ENCODE measurements around the gene SELE.

Gene SELE, protein sequence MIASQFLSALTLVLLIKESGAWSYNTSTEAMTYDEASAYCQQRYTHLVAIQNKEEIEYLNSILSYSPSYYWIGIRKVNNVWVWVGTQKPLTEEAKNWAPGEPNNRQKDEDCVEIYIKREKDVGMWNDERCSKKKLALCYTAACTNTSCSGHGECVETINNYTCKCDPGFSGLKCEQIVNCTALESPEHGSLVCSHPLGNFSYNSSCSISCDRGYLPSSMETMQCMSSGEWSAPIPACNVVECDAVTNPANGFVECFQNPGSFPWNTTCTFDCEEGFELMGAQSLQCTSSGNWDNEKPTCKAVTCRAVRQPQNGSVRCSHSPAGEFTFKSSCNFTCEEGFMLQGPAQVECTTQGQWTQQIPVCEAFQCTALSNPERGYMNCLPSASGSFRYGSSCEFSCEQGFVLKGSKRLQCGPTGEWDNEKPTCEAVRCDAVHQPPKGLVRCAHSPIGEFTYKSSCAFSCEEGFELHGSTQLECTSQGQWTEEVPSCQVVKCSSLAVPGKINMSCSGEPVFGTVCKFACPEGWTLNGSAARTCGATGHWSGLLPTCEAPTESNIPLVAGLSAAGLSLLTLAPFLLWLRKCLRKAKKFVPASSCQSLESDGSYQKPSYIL

DNA sequence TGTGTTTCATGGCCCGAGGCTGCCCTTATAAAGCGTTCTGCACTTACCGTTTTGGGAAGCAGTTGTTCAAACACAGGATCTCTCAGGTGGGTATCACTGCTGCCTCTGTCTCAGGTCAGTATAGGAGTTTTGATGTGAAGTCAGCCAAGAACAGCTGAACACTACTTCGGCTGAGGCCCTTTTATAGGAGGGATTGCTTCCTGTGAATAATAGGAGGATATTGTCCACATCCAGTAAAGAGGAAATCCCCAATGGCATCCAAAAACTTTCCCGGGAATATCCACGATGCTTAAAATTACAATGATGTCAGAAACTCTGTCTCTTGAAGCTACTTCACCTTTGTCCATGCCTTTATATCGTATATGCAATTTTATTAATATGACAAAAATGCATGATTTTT lies at the start of gene SELE:
Gene SELE, minus strand, starts transcription at position 156 of the 400 bp plus-strand sequence. CDS start 467 bp downstream, outside the sequence.
- DNase-seq (ENCODE audit: low read depth, low spot score), result no peak
- H3K27ac ChIP-seq, result no peak within 1 kb of the TSS

DNA sequence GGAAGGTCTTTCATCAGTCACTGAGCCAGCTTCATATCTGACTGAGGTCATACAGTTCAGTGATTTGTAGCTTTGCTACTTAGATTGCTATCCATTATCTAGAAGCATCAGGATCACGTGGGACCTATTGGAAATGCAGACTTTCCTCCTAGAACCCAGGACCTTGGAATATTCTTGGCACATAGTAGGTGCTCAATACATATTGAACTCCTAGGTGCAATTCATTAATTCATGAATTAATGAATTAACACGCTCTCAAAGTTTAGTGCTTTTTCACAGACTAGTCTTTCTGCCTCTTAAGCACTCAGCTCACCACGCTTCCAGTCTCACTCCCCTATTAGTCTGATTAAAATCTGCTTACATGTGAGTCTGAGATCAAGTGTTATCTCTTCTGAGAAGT lies 48.7 kb upstream of the SELE start:
- DNase-seq (ENCODE audit: low read depth, low spot score), result no peak
- no peak overlapping the region for H3K27ac ChIP-seq

DNA sequence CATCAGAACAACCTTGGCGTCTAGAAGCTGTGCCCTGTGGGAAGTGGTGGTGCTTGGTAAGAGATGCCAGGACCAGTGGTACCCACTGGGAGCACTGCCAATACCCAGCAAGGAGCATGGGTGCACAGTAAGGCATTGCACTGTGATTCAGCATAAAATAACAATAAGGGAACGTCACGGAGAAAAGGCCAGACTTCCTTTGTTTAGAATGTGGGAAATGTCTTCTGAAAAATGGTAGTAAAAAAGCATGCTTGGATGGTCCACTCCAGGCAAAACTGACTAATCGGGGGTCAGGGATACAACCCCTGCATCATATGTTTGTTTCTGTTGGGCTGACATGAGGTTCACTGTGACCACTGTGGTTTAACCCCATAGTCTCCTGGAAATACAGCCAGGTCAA lies 46.1 kb upstream of the SELE start:
- no peak for DNase-seq (ENCODE audit: low read depth, low spot score)
- peak overlapping the region; percentile 75 for H3K27ac ChIP-seq

DNA sequence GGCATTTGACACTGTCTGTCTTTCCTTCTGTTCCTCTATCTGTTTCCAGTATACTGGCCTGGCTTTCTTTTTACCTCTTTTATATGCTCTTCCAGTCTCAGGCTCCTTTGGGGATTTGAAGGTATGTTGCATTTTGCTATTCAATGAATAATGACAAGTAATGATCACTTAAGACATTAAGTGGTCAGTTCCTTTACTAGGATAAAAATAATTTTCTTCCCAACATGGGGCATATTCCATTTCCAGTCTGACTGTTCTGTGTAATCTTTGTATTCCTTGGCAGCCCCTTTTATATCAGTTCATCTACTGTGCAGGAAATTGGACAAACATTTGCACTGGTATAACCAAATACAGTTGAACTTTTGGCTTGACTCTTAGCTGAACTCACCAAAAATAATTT lies 45.3 kb upstream of the SELE start:
- H3K27ac ChIP-seq, result no peak overlapping the region
- no peak for DNase-seq (ENCODE audit: low read depth, low spot score)

DNA sequence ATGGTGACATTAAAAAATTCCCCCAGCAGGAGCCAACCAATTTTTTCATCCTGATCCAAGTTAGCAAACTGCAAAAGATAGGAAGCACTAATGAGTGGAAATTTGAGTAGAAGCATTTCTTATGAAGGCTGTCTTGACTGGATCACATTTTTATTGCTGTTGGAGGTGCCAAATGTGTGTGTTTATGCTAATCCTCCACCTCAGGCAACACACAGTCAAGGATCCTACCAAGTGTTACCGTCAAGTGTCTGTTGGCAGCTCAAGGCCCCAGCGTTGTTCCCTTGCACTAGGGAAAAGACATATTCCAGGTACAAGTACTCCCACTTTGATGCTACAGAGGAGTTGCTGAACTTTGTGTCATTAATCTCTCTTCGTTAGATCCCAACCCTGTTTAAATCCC lies 42.6 kb upstream of the SELE start:
- no peak overlapping the region for H3K27ac ChIP-seq
- no peak for DNase-seq (ENCODE audit: low read depth, low spot score)

DNA sequence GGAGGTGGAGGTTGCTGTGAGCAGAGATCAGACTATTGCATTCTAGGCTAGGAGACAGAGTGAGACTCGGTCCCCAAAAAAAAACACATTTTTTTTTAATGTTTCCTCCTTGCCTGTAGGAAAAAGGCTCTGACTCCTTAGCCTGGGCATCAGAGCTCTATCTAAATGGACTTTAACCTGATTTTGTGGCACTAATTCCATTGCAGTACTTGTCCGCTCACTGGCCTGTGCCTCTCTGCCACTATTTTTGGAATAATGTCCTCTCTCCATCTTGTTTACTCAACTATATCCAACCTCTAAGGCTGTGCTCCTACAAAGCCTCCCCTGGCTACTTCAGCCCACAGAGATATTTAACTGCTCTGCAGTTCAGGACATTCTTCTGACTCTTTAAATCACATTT lies 34.3 kb upstream of the SELE start:
- no peak for DNase-seq (ENCODE audit: low read depth, low spot score)
- no peak overlapping the region for H3K27ac ChIP-seq

DNA sequence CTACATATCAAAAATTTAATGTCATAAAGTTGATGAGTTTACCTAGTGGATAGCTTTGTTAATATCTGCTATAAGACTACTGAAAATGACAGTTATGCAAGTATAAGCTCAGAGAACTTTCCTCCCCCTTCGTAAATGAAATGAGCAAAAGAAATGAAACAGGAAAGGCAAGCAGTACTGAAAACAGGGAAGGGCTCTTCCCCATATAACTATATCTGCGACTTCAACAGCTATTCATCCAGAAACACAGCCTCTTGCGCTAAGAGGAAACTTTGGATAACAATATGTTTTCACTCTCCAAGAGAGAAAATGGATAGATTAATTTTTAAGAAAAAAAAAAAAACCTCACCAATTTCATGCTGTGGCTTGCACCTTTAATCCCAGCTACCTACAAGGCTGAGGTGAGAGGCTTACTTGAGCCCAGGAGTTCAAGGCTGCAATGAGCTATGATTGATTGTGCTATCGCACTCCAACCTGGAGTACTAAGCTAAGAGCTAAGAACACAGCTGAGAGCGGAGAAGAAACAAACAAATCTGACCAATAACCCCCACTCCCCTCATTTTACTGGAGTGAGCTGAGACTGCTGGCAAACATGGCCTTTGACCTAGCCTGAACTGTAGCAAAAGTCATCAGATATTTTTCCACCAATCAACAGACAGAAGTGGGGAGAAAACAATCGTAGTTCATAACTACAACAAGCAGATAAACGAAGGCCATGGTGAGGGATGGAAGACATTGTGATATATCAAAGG lies 31.9 kb upstream of the SELE start:
- DNase-seq (ENCODE audit: low read depth, low spot score), result no peak
- no peak overlapping the region for H3K27ac ChIP-seq

DNA sequence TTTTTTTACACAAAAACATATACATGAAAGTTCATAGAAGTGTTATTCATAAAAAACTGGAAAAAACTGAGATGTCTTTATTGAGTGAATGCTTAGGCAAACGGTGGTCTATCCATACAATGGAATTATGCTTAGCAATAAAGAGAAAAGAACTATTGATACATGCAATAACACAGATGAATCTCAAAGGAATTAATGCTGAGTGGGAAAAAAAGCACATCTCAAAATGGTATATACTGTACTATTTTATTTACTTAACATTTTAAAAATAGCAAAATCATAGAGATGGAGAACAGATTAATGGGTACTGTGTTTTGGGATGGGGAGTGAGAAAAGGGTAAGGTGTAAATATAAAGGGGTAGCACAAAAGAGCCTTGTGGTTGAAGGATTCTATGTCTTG lies 31.0 kb upstream of the SELE start:
- no peak overlapping the region for H3K27ac ChIP-seq
- DNase-seq (ENCODE audit: low read depth, low spot score), result no peak

DNA sequence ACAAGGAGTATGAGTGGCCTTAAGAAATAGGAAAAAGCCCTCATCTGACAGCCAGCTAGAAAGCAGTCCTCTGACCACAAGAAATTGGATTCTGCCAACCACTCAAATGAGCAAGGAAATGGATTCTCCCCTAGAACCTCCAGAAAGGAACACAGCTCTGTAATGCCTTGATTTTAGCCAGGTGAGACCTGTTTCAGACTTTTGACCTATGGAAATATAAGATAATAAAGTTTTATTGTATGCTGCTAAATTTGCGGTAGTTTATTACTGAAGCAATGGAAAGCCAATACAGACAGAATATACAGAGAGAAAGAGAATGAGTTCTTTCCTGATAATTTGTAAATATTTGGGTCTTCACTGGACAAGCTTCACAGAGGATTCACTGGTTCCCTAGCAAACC lies 28.8 kb upstream of the SELE start:
- DNase-seq (ENCODE audit: low read depth, low spot score), result no peak
- no peak overlapping the region for H3K27ac ChIP-seq

DNA sequence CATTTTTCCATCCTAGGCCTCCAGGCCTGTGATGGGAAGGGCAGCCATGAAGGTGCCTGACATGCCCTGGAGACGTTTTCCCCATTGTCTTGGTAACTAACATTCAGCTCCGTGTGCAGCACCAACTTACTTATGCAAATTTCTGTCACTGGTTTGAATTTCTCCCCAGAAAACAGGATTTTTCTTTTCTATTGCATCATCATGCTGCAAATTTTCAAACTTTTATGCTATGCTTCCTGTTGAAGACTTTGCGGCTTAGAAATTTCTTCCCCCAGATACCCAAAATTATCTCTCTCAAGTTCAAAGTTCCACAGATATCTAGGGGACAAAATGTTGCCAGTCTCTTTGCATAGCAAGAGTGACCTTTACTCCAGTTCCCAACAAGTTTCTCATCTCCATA lies 25.2 kb upstream of the SELE start:
- H3K27ac ChIP-seq, result no peak overlapping the region
- DNase-seq (ENCODE audit: low read depth, low spot score), result no peak

DNA sequence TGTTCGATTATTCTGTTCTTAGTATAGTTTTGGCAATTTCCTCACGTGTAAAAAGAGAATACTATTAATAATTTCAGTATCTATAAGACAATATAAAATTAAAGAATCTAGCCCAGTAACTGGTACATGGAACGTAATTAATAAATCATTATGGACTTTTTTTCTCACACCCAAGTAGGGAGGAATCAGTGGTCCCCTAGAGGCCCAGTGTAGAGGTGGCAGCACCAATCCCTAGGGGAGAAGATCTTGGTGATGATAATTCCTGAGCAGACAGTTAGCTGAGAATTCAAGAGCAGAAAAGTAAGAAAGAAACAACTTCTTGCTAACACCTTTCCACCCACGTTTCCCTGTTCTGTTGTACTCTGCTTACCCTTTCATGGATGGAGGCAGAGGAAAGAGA lies 19.7 kb upstream of the SELE start:
- DNase-seq (ENCODE audit: low read depth, low spot score), result no peak
- H3K27ac ChIP-seq, result no peak overlapping the region

DNA sequence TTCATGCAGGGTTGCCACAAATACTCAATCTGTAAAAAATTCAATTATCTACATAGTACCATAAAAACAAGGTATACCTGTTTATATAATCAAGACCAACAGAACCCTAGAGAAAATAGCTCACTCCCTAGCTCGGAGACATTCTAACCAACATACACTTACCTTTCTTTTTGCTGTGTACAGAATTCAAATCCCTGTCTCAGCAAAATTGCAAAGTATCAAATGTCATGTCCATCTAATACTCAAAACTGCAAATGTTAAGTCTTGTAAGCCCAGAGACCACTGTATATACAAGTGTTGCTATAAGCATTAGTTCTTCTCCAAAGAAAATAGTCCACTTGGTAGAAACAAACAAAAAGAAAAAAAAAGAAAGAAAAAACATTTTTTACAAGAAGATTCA lies 16.2 kb upstream of the SELE start:
- H3K27ac ChIP-seq, result no peak overlapping the region
- DNase-seq (ENCODE audit: low read depth, low spot score), result no peak

DNA sequence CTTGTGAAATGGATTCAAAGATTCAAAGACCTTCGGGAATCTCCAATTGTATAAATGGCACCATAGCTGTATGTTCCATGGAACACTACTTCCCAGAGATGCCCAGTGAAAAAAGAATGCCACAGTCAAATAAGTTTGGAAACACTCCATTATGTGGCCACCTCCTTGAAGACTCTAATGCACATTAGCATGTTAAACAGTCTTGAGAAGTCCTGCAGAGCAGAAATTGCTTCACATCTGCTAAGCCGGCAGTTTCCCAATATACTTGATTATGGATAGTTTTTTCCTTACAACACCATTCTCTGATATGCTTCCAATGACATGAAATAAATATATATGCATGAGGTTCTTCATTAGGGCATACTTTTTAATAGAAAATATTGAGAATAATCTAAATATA lies 12.7 kb upstream of the SELE start:
- no peak overlapping the region for H3K27ac ChIP-seq
- no peak for DNase-seq (ENCODE audit: low read depth, low spot score)

DNA sequence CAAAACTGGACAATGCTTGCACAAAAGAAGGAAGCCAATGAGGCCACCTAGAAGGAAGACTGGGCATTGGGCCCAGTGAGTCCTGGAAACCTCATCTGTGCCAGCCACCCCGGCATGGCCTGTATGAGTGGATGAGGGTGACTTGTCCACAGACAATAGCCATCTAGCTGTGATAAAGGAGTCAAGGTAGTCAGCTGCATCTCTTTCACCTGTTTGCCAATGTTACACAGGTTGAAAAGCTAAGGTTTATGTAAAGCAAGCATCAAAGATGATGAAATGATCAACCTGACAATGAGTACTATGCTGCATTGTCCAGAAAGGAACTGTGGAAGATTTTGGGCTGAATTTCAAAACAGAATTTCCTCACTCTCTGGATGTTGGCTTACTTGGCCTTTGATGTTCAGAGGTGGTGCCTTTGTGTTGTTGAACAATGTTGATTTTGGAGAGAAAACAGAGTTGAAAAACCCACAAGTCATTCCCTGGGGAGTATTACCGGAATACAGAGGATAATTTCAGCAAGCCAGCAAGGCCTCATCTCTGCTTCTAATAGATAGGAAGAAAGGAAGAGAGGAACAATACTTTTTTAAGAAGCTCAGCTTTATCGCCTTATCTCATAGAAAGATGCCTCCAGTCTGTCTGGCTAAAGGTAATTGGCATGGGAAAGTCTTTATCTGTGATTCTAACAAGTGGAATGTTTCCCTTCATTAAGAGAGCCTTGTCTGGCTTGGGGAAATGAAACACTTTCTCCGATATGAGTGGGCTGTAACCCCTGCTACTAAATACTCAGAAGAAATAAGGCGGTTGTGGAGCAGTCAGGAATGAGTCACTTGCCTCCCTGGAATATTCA lies 11.4 kb upstream of the SELE start:
- no peak overlapping the region for H3K27ac ChIP-seq
- no peak for DNase-seq (ENCODE audit: low read depth, low spot score)

DNA sequence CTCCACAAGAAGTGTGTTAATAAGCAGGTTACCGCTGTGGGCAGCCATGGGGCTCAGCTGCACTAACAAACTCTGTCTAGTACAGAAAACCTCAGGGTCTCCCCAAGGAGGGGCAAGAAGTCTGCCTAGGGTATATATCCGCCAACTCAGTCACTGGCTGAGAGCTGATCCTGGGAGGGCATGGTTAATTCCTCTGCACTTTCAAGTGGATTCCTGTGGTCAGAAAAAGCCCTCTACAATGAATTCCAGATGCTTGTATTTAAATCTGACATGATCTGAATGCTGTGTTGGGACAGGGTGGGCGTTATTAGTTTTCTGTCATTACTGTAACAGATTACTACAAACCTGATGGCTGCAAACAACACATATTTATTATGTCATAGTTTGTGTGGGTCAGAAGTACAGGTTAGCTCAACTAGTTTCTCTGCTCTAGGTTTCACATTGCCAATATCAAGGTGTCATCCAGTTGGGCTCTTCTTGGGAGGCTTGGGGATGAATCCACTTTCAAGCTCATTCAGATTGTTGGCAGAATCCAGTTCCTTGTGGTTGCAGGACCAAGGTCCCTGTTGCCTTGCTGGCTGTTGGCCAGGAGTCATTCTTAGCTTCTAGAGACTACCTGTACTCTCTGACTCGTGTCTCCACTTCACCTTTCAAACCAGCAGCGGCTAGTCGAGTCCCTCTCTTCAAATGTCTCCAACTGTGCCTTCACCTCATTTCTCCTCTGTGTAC lies 8.0 kb upstream of the SELE start:
- DNase-seq (ENCODE audit: low read depth, low spot score), result no peak
- H3K27ac ChIP-seq, result no peak overlapping the region

DNA sequence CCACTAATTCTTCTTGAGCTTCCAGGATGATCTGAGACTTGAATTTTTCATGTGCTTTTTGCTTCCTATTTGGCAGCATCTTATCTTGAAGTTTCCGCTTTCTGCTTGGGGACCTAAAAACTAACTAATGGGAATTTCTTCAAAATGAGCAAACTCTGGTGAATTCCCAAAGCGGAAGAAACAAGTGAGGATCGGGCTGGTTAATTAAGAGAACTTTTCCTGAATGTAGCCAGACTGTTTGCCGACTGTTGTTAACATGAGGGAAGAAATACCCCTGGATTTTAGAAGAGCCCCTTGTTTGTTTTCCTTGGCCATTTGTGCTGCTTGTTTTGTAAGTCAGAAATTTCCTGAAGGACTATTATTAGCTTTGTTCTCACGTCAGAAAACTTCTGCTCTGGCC lies 6.1 kb upstream of the SELE start:
- DNase-seq (ENCODE audit: low read depth, low spot score), result no peak
- no peak overlapping the region for H3K27ac ChIP-seq

DNA sequence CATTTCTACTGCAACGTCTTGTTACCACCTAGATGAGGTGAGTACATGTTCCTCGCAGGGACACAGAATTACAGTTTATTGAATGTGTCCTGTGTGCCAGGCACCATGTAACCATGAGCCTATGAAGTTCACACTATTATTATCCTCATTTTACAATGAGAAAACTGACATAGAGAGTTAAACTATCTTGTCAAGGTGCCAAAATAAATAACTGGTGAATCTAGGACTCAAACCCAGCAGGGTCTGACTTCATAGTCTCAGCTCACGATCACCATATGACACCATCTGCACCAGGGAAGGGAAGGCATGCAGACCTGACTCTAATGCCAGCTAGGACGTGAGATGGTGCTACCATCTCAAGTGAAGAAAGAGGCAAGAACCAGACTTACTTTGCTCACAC lies 2.4 kb downstream of the SELE start:
- no peak overlapping the region for H3K27ac ChIP-seq
- DNase-seq (ENCODE audit: low read depth, low spot score), result no peak

DNA sequence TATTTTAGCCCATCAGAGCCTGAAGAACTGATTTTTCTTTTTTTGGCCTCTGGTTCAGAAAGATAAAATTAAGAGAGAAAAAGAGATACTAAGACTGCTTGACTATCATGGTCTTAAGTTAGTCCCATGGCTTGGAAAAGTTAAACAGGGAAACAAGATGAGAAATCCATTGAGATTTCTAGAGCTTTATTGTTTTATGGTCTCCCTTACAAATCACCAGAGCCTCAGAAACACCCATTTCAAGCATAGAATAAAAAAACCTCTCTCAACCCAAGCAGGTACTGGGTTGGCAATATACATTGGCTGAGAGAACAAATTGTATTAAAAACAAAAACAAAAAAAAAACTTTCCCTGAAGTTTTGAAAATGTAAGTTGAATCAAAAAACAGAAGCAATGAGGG lies 3.9 kb downstream of the SELE start:
- DNase-seq (ENCODE audit: low read depth, low spot score), result no peak
- no peak overlapping the region for H3K27ac ChIP-seq

DNA sequence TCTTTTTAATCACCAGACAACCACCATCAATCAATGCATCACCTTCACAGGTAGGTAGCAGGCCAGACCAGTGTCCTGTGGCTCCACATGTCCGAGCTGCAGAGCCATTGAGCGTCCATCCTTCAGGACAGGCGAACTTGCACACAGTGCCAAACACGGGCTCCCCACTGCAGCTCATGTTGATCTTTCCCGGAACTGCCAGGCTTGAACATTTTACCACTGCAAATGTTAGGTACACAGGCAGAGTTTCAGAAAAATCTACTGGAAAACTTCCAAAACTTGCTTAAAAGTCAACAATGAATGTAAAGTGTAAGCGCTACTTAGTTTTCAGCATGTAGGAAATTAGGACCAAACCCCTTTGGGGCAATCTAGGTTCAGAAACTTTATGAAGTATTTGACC lies 6.6 kb downstream of the SELE start:
- no peak for DNase-seq (ENCODE audit: low read depth, low spot score)
- no peak overlapping the region for H3K27ac ChIP-seq

DNA sequence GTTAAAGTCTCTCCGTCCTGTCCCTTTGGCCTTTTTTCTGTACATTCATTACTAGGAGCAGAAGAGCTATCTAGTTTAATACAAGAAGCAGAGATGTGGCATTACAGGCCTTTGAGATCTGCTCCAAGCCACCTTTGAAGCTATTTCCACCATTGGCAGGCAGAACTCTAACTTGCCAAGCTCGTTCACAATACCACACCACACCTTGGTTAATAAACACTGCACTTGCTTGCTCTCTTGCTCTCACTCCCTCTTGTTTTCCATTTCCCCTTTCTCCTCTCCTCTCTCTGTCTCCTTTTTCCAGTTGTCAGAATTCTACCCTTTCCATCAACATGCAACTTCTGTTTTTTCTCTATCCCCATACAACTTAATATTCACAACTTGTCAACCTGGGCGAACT lies 7.0 kb downstream of the SELE start:
- H3K27ac ChIP-seq, result no peak overlapping the region
- no peak for DNase-seq (ENCODE audit: low read depth, low spot score)

Data from epithelial cell of prostate (primary cell).